HS-27A (cell line): ENCODE data around the gene MUC2.

Experiments used
- DNase-seq: peaks from one replicate; pipeline ENCODE4 v3.0.0-alpha.2; 2012; ENCODE audit warnings: low read depth, missing footprints

The MUC2 gene

DNA sequence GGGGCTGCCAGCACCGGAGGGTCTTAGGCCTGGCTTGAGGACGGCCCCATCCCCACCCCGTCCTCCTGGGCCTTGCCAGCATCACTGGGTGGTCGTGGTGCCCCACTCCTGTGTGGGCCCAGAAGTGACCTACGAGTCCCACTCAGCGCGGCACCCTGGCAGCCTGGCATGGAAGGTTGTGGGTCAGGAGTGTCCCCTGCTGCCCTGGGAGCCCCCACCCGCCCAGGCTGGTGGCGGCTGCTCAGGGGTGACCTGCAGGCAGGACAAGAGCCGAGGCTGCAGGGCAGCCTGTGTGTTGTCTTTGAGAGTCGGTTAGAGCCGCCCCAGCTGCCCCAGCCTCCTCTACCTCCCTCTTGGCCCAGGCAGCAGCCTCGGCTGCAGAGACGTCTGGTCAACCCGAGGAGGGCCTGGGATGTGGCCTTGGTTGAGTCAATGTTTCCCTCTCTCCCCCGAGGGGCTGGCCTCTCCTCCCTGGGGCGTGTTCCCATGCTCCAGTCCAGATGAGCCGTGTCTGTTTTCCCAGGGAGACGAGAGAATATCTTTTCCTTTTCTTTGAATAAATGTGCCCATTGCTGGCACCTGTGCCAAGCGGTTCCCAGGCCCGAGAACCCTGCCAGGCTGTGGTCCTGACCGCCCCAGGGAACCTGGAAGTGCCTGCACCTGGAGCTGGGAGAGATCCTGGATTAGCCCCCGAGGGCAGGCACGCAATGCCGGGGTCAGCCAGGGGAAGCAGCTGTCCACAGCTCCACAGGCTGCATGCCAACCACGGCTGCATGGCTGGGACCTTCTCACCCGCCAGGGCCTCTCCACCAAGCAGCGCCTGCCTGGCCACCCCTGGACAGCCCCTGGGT is 47.4 kb downstream of the MUC2 start:
- no peak for DNase-seq

- no peak for DNase-seq
These were observed 48.0 kb downstream of the MUC2 start for GRCh38 chr11:1122664-1123002.

- DNase-seq, result no peak
These were observed 49.3 kb downstream of the MUC2 start for GRCh38 chr11:1123970-1124369.
